GM18498 (cell line): ENCODE results near the gene PCMTD2.
"Not testable (repeated sequence)": the region's sequence is repeated elsewhere in the genome, so short reads cannot be mapped to it uniquely, and the experiment has no call there.

ENCODE experiments used
- ATAC-seq: cut with Tn5 transposase; IDR thresholded peaks from one replicate; pipeline ENCODE4 v1.9.1; 2021; ENCODE audit warnings: mild to moderate bottlenecking, moderate library complexity; ENCODE audit not compliant: unreplicated experiment

The PCMTD2 gene

GRCh38 chr20:64285579-64286446 is 30.3 kb downstream of the PCMTD2 start:
- ATAC-seq, result peak; percentile 91

GRCh38 chr20:64286447-64287263 is 31.1 kb downstream of the PCMTD2 start:
- not testable (repeated sequence) for ATAC-seq

GRCh38 chr20:64287264-64287590 is 31.7 kb downstream of the PCMTD2 start:
- ATAC-seq, result not testable (repeated sequence)

DNA sequence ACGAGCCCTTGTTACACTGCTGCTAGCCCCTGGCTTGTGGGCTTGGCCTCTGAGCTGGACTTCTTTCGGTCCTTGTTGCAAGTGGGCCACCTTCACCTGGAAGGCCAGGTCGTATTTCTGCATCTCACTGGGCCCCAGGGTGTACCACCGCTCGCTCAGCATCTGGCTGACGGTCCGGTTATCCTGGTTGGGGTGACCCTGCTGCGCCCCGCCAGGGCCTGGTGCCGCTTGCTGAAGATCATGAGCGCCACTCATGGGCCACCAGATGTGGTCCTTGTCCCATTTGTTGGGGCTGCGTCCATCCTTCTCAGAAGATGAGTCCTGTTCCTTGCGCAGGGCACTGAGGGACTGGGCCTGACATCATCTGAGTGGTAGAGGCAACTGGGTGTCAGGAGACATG is 36.6 kb downstream of the PCMTD2 start:
- ATAC-seq, result not testable (repeated sequence)

- ATAC-seq, result not testable (repeated sequence)
Measured at GRCh38 chr20:64303086-64303485, 47.5 kb downstream of the PCMTD2 start.

- not testable (repeated sequence) for ATAC-seq
Measured at GRCh38 chr20:64313761-64314160, 58.2 kb downstream of the PCMTD2 start.

DNA sequence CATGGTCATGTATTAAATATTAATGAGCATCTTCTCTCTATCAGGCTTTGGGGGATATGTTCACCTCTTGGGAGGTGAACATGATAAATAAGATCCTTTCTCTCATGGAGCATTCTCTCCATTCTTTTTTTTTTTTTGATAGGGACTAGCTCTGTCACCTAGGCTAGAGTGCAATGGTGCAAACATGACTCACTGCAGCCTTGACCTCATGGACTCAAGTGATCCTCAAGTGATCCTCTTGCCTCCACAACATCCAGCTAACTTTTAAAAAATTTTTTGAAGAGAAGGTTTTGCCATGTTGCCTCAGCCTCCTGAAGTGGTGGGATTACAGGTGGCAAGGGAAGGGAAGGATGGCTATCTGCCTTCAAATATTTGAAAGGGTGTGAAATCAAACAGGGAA is 59.8 kb downstream of the PCMTD2 start:
- not testable (repeated sequence) for ATAC-seq

GRCh38 chr20:64315884-64316283 is 60.3 kb downstream of the PCMTD2 start:
- not testable (repeated sequence) for ATAC-seq

DNA sequence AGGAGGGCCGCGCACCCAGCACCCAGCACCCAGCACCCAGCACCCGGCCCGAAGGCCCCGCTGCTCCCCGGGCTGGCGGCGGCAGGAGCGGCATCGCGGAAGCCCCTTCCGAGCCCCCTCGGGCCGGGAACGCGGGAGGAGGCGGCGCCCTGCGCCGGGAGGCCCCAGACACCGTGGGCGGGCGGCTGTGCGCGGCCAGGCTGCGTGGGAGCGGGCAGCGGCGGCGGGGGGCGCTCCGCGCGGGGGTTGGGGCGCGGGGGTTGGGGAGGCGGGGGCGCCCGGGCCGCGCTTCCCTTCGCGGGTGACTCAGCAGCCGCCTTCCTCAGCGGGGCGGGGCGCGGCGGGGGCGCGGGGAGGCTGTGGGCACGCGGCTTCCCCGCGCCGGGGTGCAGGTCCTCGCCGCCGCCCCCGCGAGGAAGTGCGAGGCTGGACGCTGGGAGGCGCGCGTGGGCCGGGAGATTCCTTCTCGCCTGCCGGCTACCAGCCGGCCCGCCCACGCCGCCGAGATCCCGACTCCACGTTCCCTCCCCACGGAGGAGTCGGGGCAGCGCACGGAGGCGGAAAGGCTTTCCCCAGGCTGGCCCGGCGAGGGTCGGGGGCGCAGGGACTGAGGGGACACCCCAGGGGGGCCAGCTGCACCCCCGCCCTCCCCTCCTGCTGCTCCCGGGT is 61.0 kb downstream of the PCMTD2 start:
- not testable (repeated sequence) for ATAC-seq

GRCh38 chr20:64317331-64317730 is 61.8 kb downstream of the PCMTD2 start:
- not testable (repeated sequence) for ATAC-seq

GRCh38 chr20:64318056-64318455 is 62.5 kb downstream of the PCMTD2 start:
- ATAC-seq, result not testable (repeated sequence)

GRCh38 chr20:64322031-64322789 is 66.7 kb downstream of the PCMTD2 start:
- ATAC-seq, result not testable (repeated sequence)
